Neural progenitor cell (in vitro differentiated cells): ENCODE measurements around the gene ANP32E. TPM values are rescaled to one million over a fixed set of nuclear protein-coding genes. Genes with fewer than 3 reads are reported as not detected.

Experiments used
- DNase-seq: peaks from one replicate; pipeline ENCODE4 v3.0.0-alpha.2; 2016; ENCODE audit warnings: low spot score
- H2AFZ ChIP-seq: fragments of 200-600 bp; sonication (generic); replicated peaks from 2 replicates; pipeline ENCODE4 v1.6.1; 2016; ENCODE audit warnings: antibody characterized with exemption
- H3F3A ChIP-seq: fragments of 200-600 bp; sonication (generic); 2 replicates; pipeline ENCODE4 v1.6.1; 2016; ENCODE audit warnings: antibody characterized with exemption, low read depth
- H3K27ac ChIP-seq: fragments of 200-600 bp; sonication (generic); 2 replicates; pipeline ENCODE4 v1.5.1; 2016; ENCODE audit warnings: mild to moderate bottlenecking
- H3K27me3 ChIP-seq: fragments of 200-600 bp; sonication (generic); 2 replicates; pipeline ENCODE4 v1.6.1; 2016; ENCODE audit warnings: mild to moderate bottlenecking, moderate library complexity
- H3K36me3 ChIP-seq: fragments of 200-600 bp; sonication (generic); 2 replicates; pipeline ENCODE4 v1.5.1; 2016
- H3K4me1 ChIP-seq: fragments of 200-600 bp; sonication (generic); 2 replicates; pipeline ENCODE4 v1.6.1; 2016; ENCODE audit warnings: mixed run types
- H3K4me2 ChIP-seq: fragments of 200-600 bp; sonication (generic); 2 replicates; pipeline ENCODE4 v1.6.1; 2016
- H3K4me3 ChIP-seq: fragments of 200-600 bp; sonication (generic); 2 replicates; pipeline ENCODE4 v1.5.1; 2016
- H3K79me2 ChIP-seq: fragments of 200-600 bp; sonication (generic); 2 replicates; pipeline ENCODE4 v1.6.1; 2016; ENCODE audit warnings: low read depth
- H3K9ac ChIP-seq: fragments of 200-600 bp; sonication (generic); 2 replicates; pipeline ENCODE4 v1.6.1; 2016
- H3K9me3 ChIP-seq: fragments of 200-600 bp; sonication (generic); 2 replicates; pipeline ENCODE4 v1.5.1; 2016; ENCODE audit warnings: low read depth
- H4K20me1 ChIP-seq: fragments of 200-600 bp; sonication (generic); 2 replicates; pipeline ENCODE4 v1.6.1; 2016; ENCODE audit warnings: low read depth
- H3K27ac Mint-ChIP-seq: 3 replicates; pipeline ENCODE4 v1.8.0; 2021; ENCODE audit warnings: mixed read lengths
- H3K27me3 Mint-ChIP-seq: 2 replicates; pipeline ENCODE4 v1.8.0; 2022; ENCODE audit warnings: low read depth, mild to moderate bottlenecking, inconsistent platforms, moderate library complexity, mixed read lengths; ENCODE audit not compliant: insufficient read depth
- H3K36me3 Mint-ChIP-seq: 3 replicates; pipeline ENCODE4 v1.8.0; 2021; ENCODE audit warnings: mixed read lengths
- H3K4me1 Mint-ChIP-seq: 3 replicates; pipeline ENCODE4 v1.8.0; 2021; ENCODE audit warnings: mixed read lengths
- H3K4me3 Mint-ChIP-seq: 3 replicates; pipeline ENCODE4 v1.8.0; 2021; ENCODE audit warnings: mild to moderate bottlenecking, moderate library complexity, mixed read lengths
- H3K9me3 Mint-ChIP-seq: 3 replicates; pipeline ENCODE4 v1.8.0; 2020; ENCODE audit warnings: mixed read lengths
- CTCF ChIP-seq: fragments of 200-600 bp; sonication (generic); IDR thresholded peaks from 2 replicates; pipeline ENCODE4 v1.5.1; 2017; ENCODE audit warnings: antibody characterized with exemption, mild to moderate bottlenecking
- EZH2 ChIP-seq: fragments of 200-600 bp; sonication (generic); IDR thresholded peaks from 2 replicates; pipeline ENCODE4 v1.6.1; 2017; ENCODE audit warnings: antibody characterized with exemption, mild to moderate bottlenecking, moderate library complexity
- EZH2phosphoT487 ChIP-seq: fragments of 200-600 bp; sonication (generic); IDR thresholded peaks from 2 replicates; pipeline ENCODE4 v1.6.1; 2017; ENCODE audit warnings: antibody characterized with exemption
- total RNA-seq: library from RNA; depleted of rRNA; stranded (reverse); fragments of >200 nt; gene quantifications from 2 replicates; pipeline ENCODE4 v1.2.3, GENCODE V29; 2015; ENCODE audit warnings: low replicate concordance

Gene ANP32E
- total RNA-seq: 108 and 201 TPM in 2 replicates

GRCh38 chr1:150235852-150236613 lies at the start of gene ANP32E:
ANP32E (minus strand) TSS chr1:150236112; CDS start chr1:150235786, 326 bp downstream.
- H3K9me3 ChIP-seq: no peaks in the 10 kb centered on the region
- TF ChIP-seq EZH2: no peak
- TF ChIP-seq CTCF: peak; percentile 36
- TF ChIP-seq EZH2phosphoT487: no peak
- H3K79me2 ChIP-seq: peaks cover 49% of the 10 kb centered on the region
- Mint-ChIP-seq H3K27me3 (peaks cover 10% of the 10 kb centered on the region), H3K9me3 (no peaks in the 10 kb centered on the region), H3K36me3 (peaks cover 5% of the 10 kb centered on the region), H3K27ac (peak within 1 kb of the TSS; percentile 92), H3K4me1 (peaks cover 18% of the 10 kb centered on the region), H3K4me3 (no peak within 1 kb of the TSS)
- H3K9ac ChIP-seq: peak within 1 kb of the TSS; percentile 79
- peak; percentile 97 for DNase-seq
- H3K4me3 ChIP-seq: peak within 1 kb of the TSS; percentile 94
- H4K20me1 ChIP-seq: peaks cover 21% of the 10 kb centered on the region
- peak within 1 kb of the TSS; percentile 84 for H3K27ac ChIP-seq
- peaks cover 9% of the 10 kb centered on the region for H3K4me1 ChIP-seq
- peaks cover 33% of the 10 kb centered on the region for H3F3A ChIP-seq
- no peaks in the 10 kb centered on the region for H3K27me3 ChIP-seq
- peak within 1 kb of the TSS; percentile 91 for H3K4me2 ChIP-seq
- H3K36me3 ChIP-seq: peaks cover 6% of the 10 kb centered on the region
- peak within 1 kb of the TSS; percentile 26 for H2AFZ ChIP-seq

- Histone ChIP-seq H3K4me3 (peak overlapping the region; percentile 71), H3K36me3 (no peaks in the 10 kb centered on the region), H3K9me3 (no peaks in the 10 kb centered on the region), H3F3A (peaks cover 16% of the 10 kb centered on the region), H3K4me2 (peak overlapping the region; percentile 95), H2AFZ (no peak overlapping the region), H3K9ac (no peak overlapping the region), H4K20me1 (no peaks in the 10 kb centered on the region), H3K27ac (no peak overlapping the region), H3K27me3 (peaks cover 10% of the 10 kb centered on the region), H3K79me2 (peaks cover 8% of the 10 kb centered on the region), H3K4me1 (peaks cover 12% of the 10 kb centered on the region)
- Mint-ChIP-seq H3K36me3 (peaks cover 24% of the 10 kb centered on the region), H3K9me3 (no peaks in the 10 kb centered on the region), H3K4me1 (peaks cover 34% of the 10 kb centered on the region), H3K4me3 (peak overlapping the region; percentile 93), H3K27ac (no peak overlapping the region), H3K27me3 (peaks cover 11% of the 10 kb centered on the region)
- no peak for DNase-seq
- TF ChIP-seq EZH2phosphoT487: no peak
- no peak for TF ChIP-seq CTCF
- no peak for TF ChIP-seq EZH2
These were observed 47.3 kb upstream of the ANP32E start for GRCh38 chr1:150283260-150283659.

GRCh38 chr1:150282558-150282958 lies 46.6 kb upstream of the ANP32E start:
- Histone ChIP-seq H3K4me2 (peak overlapping the region; percentile 95), H2AFZ (peak overlapping the region; percentile 74), H3K9me3 (no peaks in the 10 kb centered on the region), H3K36me3 (no peaks in the 10 kb centered on the region), H3K27ac (no peak overlapping the region), H3K27me3 (peaks cover 10% of the 10 kb centered on the region), H3K79me2 (peaks cover 8% of the 10 kb centered on the region), H3K9ac (no peak overlapping the region), H4K20me1 (no peaks in the 10 kb centered on the region), H3F3A (peaks cover 16% of the 10 kb centered on the region), H3K4me1 (peaks cover 12% of the 10 kb centered on the region), H3K4me3 (peak overlapping the region; percentile 71)
- Mint-ChIP-seq H3K27ac (peak overlapping the region; percentile 47), H3K36me3 (peaks cover 24% of the 10 kb centered on the region), H3K4me3 (peak overlapping the region; percentile 93), H3K4me1 (peaks cover 34% of the 10 kb centered on the region), H3K9me3 (no peaks in the 10 kb centered on the region), H3K27me3 (peaks cover 11% of the 10 kb centered on the region)
- TF ChIP-seq EZH2 (no peak), EZH2phosphoT487 (no peak), CTCF (no peak)
- DNase-seq: no peak
